ENCODE results near the gene TCEANC2. TPM values are rescaled to one million over a fixed set of nuclear protein-coding genes. Genes with fewer than 3 reads are reported as not detected.
"Not testable (repeated sequence)": the region's sequence is repeated elsewhere in the genome, so short reads cannot be mapped to it uniquely, and the experiment has no call there.

The TCEANC2 gene
- total and polyA plus RNA-seq, 4 experiments from 2014 or later, result 3.5 to 13.1 (median 9.6) TPM

GRCh38 chr1:54037476-54037875 is 15.9 kb upstream of the TCEANC2 start:
- Mint-ChIP-seq H3K36me3 (peaks cover 56 to 76% of the 10 kb centered on the region in 2 donors), H3K9me3 (no peaks in the 10 kb centered on the region), H3K4me1 (peaks cover 0 to 4% (median 1%) of the 10 kb centered on the region in 4 donors), H3K4me3 (no peak overlapping the region), H3K27me3 (no peaks in the 10 kb centered on the region), H3K27ac (no peak overlapping the region)
- Histone ChIP-seq H3K27me3 (ENCODE audit: insufficient read depth, low read length) (no peaks in the 10 kb centered on the region), H3K36me3 (ENCODE audit: insufficient read depth, low read length) (peaks cover 79% of the 10 kb centered on the region), H3K27ac (ENCODE audit: low read depth, low read length) (no peak overlapping the region), H3K9me3 (ENCODE audit: control insufficient read depth in 1 of 2, low read length in 2 of 2) (no peaks in the 10 kb centered on the region), H3K4me1 (ENCODE audit: insufficient read depth, low read length) (no peaks in the 10 kb centered on the region), H3K4me3 (ENCODE audit: low read length in 2 of 2) (no peak overlapping the region)
- intact Hi-C loops (cut with micrococcal nuclease), result no loop called here
- no peak for DNase-seq
- POLR2A ChIA-PET (ENCODE audit: partially characterized antibody), result no interaction called here
- CTCF ChIA-PET (ENCODE audit: partially characterized antibody), result no interaction called here

- no peaks in the 10 kb centered on the region for H3K9me3 Mint-ChIP-seq
- H3K4me1 Mint-ChIP-seq, result peaks cover 12 to 19% (median 18%) of the 10 kb centered on the region in 4 donors
- H3K36me3 ChIP-seq (ENCODE audit: insufficient read depth, low read length), result peaks cover 61% of the 10 kb centered on the region
- intact Hi-C loops (cut with micrococcal nuclease), result no loop called here
- H3K4me3 ChIP-seq (ENCODE audit: low read length in 2 of 2), result no peak overlapping the region
- ChIA-PET CTCF (ENCODE audit: partially characterized antibody) (no interaction called here), POLR2A (ENCODE audit: partially characterized antibody) (interaction anchor here (2.7 kb wide), 1 partner anchor 11 kb away, joined by 16 read pairs; the partner anchor contains the start of genes TCEANC2 and TMEM59)
- H3K27ac ChIP-seq (ENCODE audit: low read depth, low read length), result no peak overlapping the region
- no peaks in the 10 kb centered on the region for H3K27me3 ChIP-seq (ENCODE audit: insufficient read depth, low read length)
- H3K4me3 Mint-ChIP-seq, result no peak overlapping the region
- H3K4me1 ChIP-seq (ENCODE audit: insufficient read depth, low read length), result peaks cover 4% of the 10 kb centered on the region
- peaks cover 54 to 82% of the 10 kb centered on the region in 2 donors for H3K36me3 Mint-ChIP-seq
- H3K9me3 ChIP-seq (ENCODE audit: control insufficient read depth in 1 of 2, low read length in 2 of 2), result no peaks in the 10 kb centered on the region
- H3K27me3 Mint-ChIP-seq, result no peaks in the 10 kb centered on the region
- DNase-seq, result no peak
- H3K27ac Mint-ChIP-seq, result peak overlapping the region in 1 of 7 donors; percentile 68
Observed at GRCh38 chr1:54041806-54042205, 11.6 kb upstream of the TCEANC2 start.

GRCh38 chr1:54045496-54045895 is 7.9 kb upstream of the TCEANC2 start:
- peaks cover 40% of the 10 kb centered on the region for H3K4me1 ChIP-seq (ENCODE audit: insufficient read depth, low read length)
- no peaks in the 10 kb centered on the region for H3K9me3 ChIP-seq (ENCODE audit: control insufficient read depth in 1 of 2, low read length in 2 of 2)
- peaks cover 32 to 67% of the 10 kb centered on the region in 2 donors for H3K36me3 Mint-ChIP-seq
- peaks cover 27% of the 10 kb centered on the region for H3K36me3 ChIP-seq (ENCODE audit: insufficient read depth, low read length)
- no peak overlapping the region for H3K4me3 ChIP-seq (ENCODE audit: low read length in 2 of 2)
- ChIA-PET POLR2A (ENCODE audit: partially characterized antibody) (interaction anchor here (1.6 kb wide), 1 partner anchor 8 kb away, joined by 5 read pairs; the partner anchor contains the start of genes TCEANC2 and TMEM59), CTCF (ENCODE audit: partially characterized antibody) (interaction anchor here (2.6 kb wide), 1 partner anchor 24 kb away, joined by 8 read pairs; no protein-coding TSS in a partner anchor)
- H3K27me3 Mint-ChIP-seq, result no peaks in the 10 kb centered on the region
- H3K27ac ChIP-seq (ENCODE audit: low read depth, low read length), result no peak overlapping the region
- no peak for DNase-seq
- H3K4me3 Mint-ChIP-seq, result no peak overlapping the region
- H3K9me3 Mint-ChIP-seq, result no peaks in the 10 kb centered on the region
- H3K4me1 Mint-ChIP-seq, result peaks cover 23 to 47% (median 38%) of the 10 kb centered on the region in 4 donors
- H3K27ac Mint-ChIP-seq, result peak overlapping the region in 1 of 7 donors; percentile 48
- no peaks in the 10 kb centered on the region for H3K27me3 ChIP-seq (ENCODE audit: insufficient read depth, low read length)
- intact Hi-C loops (cut with micrococcal nuclease), result no loop called here

- Histone ChIP-seq H3K4me1 (ENCODE audit: insufficient read depth, low read length) (peaks cover 53% of the 10 kb centered on the region), H3K27ac (ENCODE audit: low read depth, low read length) (no peak overlapping the region), H3K4me3 (ENCODE audit: low read length in 2 of 2) (no peak overlapping the region), H3K36me3 (ENCODE audit: insufficient read depth, low read length) (peaks cover 14% of the 10 kb centered on the region), H3K27me3 (ENCODE audit: insufficient read depth, low read length) (no peaks in the 10 kb centered on the region), H3K9me3 (ENCODE audit: control insufficient read depth in 1 of 2, low read length in 2 of 2) (no peaks in the 10 kb centered on the region)
- Mint-ChIP-seq H3K27me3 (no peaks in the 10 kb centered on the region), H3K9me3 (no peaks in the 10 kb centered on the region), H3K36me3 (peaks cover 23 to 54% of the 10 kb centered on the region in 2 donors), H3K4me3 (peak overlapping the region in 5 of 8 donors; percentile 9 to 57 (median 25)), H3K4me1 (peaks cover 23 to 47% (median 39%) of the 10 kb centered on the region in 4 donors), H3K27ac (peak overlapping the region in 5 of 7 donors; percentile 16 to 64 (median 54))
- no peak for DNase-seq
- ChIA-PET POLR2A (ENCODE audit: partially characterized antibody) (no interaction called here), CTCF (ENCODE audit: partially characterized antibody) (no interaction called here)
- intact Hi-C loops (cut with micrococcal nuclease), result no loop called here
Observed at GRCh38 chr1:54046671-54047383, 6.6 kb upstream of the TCEANC2 start.

- no peak for DNase-seq
- POLR2A ChIA-PET (ENCODE audit: partially characterized antibody), result interaction anchor here (1.5 kb wide), 1 partner anchor 15 kb away, joined by 4 read pairs; no protein-coding TSS in a partner anchor
- Mint-ChIP-seq H3K27me3 (no peaks in the 10 kb centered on the region), H3K9me3 (no peaks in the 10 kb centered on the region), H3K4me3 (peak overlapping the region in 5 of 8 donors; percentile 9 to 57 (median 25)), H3K4me1 (peaks cover 23 to 47% (median 39%) of the 10 kb centered on the region in 4 donors), H3K27ac (peak overlapping the region in 5 of 7 donors; percentile 16 to 64 (median 54)), H3K36me3 (peaks cover 15 to 46% of the 10 kb centered on the region in 2 donors)
- Histone ChIP-seq H3K27ac (ENCODE audit: low read depth, low read length) (no peak overlapping the region), H3K27me3 (ENCODE audit: insufficient read depth, low read length) (no peaks in the 10 kb centered on the region), H3K4me1 (ENCODE audit: insufficient read depth, low read length) (peaks cover 57% of the 10 kb centered on the region), H3K9me3 (ENCODE audit: control insufficient read depth in 1 of 2, low read length in 2 of 2) (no peaks in the 10 kb centered on the region), H3K36me3 (ENCODE audit: insufficient read depth, low read length) (peaks cover 6% of the 10 kb centered on the region), H3K4me3 (ENCODE audit: low read length in 2 of 2) (no peak overlapping the region)
- CTCF ChIA-PET (ENCODE audit: partially characterized antibody), result interaction anchor here (1.5 kb wide), 1 partner anchor 102 kb away, joined by 5 read pairs; the partner anchor contains the start of genes IFT25 and LRRC42
- intact Hi-C loops (cut with micrococcal nuclease), result no loop called here
Observed at GRCh38 chr1:54047384-54048305, 5.8 kb upstream of the TCEANC2 start.

GRCh38 chr1:54050435-54050834 is 3.0 kb upstream of the TCEANC2 start:
- intact Hi-C loops (cut with micrococcal nuclease), result loop anchor here (5.0 kb wide), 1 partner anchor 752 kb away; the partner anchor contains the start of gene TTC22
- Mint-ChIP-seq H3K36me3 (peaks cover 0 to 22% of the 10 kb centered on the region in 2 donors), H3K27ac (peak overlapping the region in 4 of 7 donors; percentile 29 to 48 (median 41)), H3K4me1 (peaks cover 30 to 52% (median 46%) of the 10 kb centered on the region in 4 donors), H3K4me3 (peak overlapping the region in 5 of 8 donors; percentile 13 to 40 (median 31))
- H3K36me3 ChIP-seq (ENCODE audit: insufficient read depth, low read length); CTCF ChIA-PET (ENCODE audit: partially characterized antibody); H3K9me3 Mint-ChIP-seq; H3K27ac ChIP-seq (ENCODE audit: low read depth, low read length); DNase-seq; H3K9me3 ChIP-seq (ENCODE audit: control insufficient read depth in 1 of 2, low read length in 2 of 2); H3K27me3 ChIP-seq (ENCODE audit: insufficient read depth, low read length); H3K27me3 Mint-ChIP-seq; H3K4me3 ChIP-seq (ENCODE audit: low read length in 2 of 2): not testable (repeated sequence)
- POLR2A ChIA-PET (ENCODE audit: partially characterized antibody), result interaction anchor here (0.6 to 0.8 kb wide), 2 partner anchors 105 to 335 kb away, joined by 3 read pairs; partner anchors contain the start of gene IFT25
- H3K4me1 ChIP-seq (ENCODE audit: insufficient read depth, low read length), result peaks cover 73% of the 10 kb centered on the region
